Osteocyte (in vitro differentiated cells): ENCODE results near the gene FOLR3. TPM values are rescaled to one million over a fixed set of nuclear protein-coding genes. Genes with fewer than 3 reads are reported as not detected.
"Not testable (repeated sequence)": the region's sequence is repeated elsewhere in the genome, so short reads cannot be mapped to it uniquely, and the experiment has no call there.

ENCODE experiments used
- DNase-seq: peaks from one replicate; pipeline ENCODE4 v3.0.0; 2021; ENCODE audit warnings: mixed read lengths; ENCODE audit not compliant: unreplicated experiment; ENCODE audit errors: extremely low spot score
- H3K27ac Mint-ChIP-seq: one replicate; pipeline ENCODE4 v1.8.0; 2021; ENCODE audit warnings: mild to moderate bottlenecking, mixed read lengths; ENCODE audit not compliant: unreplicated experiment
- H3K27me3 Mint-ChIP-seq: one replicate; pipeline ENCODE4 v1.8.0; 2021; ENCODE audit warnings: mixed read lengths; ENCODE audit not compliant: unreplicated experiment
- H3K36me3 Mint-ChIP-seq: one replicate; pipeline ENCODE4 v1.8.0; 2021; ENCODE audit warnings: mixed read lengths; ENCODE audit not compliant: unreplicated experiment
- H3K4me1 Mint-ChIP-seq: one replicate; pipeline ENCODE4 v1.8.0; 2021; ENCODE audit warnings: mixed read lengths; ENCODE audit not compliant: unreplicated experiment
- H3K4me3 Mint-ChIP-seq: one replicate; pipeline ENCODE4 v1.8.0; 2021; ENCODE audit warnings: mild to moderate bottlenecking, moderate library complexity, mixed read lengths; ENCODE audit not compliant: unreplicated experiment
- H3K9me3 Mint-ChIP-seq: one replicate; pipeline ENCODE4 v1.8.0; 2021; ENCODE audit warnings: mixed read lengths; ENCODE audit not compliant: unreplicated experiment
- long read RNA-seq: library from polyadenylated mRNA; unstranded; transcript quantifications from one replicate; pipeline ENCODE4 v2.0.0, GENCODE V29; 2021
- total RNA-seq: library from RNA; stranded (reverse); gene quantifications from 2 replicates; pipeline ENCODE4 v1.2.1, GENCODE V29; 2021
- TF ChIP-seq, protein P1 (sequence below): fragments of 200-600 bp; sonication (generic); IDR thresholded peaks from 2 replicates; pipeline ENCODE4 v1.5.0; 2021; ENCODE audit warnings: antibody characterized with exemption, mild to moderate bottlenecking, moderate library complexity

Gene FOLR3
- not detected in 2 replicates for total RNA-seq
- long read RNA-seq, result 0 reads

DNA sequence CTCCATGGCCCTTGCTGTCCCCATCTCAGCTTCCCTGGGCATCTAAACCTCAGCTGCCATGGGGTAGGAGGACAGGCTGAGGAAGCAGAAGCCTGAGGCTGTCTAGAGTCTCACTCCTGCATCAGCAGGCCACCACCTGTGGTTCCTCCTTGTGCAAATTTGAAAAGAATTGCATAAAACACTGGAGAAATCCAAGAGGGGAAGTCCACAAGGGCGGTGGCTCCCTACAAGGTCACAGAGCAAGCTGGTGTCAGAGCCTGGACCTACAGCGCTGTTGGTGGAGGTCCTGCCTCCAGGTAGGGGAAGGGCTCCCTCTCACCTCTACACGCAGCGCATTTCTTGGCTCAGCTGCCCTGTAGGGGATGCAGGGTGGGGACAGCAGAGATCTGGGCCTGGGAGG is at the start of gene FOLR3:
Gene FOLR3 (plus strand): TSS at position 253 of the 400 bp plus-strand sequence. CDS start 228 bp downstream, outside the sequence.
- not testable (repeated sequence) for H3K4me1 Mint-ChIP-seq, DNase-seq, H3K9me3 Mint-ChIP-seq, H3K27ac Mint-ChIP-seq, H3K36me3 Mint-ChIP-seq, H3K4me3 Mint-ChIP-seq
- peaks cover 29% of the 10 kb centered on the region for H3K27me3 Mint-ChIP-seq

DNA sequence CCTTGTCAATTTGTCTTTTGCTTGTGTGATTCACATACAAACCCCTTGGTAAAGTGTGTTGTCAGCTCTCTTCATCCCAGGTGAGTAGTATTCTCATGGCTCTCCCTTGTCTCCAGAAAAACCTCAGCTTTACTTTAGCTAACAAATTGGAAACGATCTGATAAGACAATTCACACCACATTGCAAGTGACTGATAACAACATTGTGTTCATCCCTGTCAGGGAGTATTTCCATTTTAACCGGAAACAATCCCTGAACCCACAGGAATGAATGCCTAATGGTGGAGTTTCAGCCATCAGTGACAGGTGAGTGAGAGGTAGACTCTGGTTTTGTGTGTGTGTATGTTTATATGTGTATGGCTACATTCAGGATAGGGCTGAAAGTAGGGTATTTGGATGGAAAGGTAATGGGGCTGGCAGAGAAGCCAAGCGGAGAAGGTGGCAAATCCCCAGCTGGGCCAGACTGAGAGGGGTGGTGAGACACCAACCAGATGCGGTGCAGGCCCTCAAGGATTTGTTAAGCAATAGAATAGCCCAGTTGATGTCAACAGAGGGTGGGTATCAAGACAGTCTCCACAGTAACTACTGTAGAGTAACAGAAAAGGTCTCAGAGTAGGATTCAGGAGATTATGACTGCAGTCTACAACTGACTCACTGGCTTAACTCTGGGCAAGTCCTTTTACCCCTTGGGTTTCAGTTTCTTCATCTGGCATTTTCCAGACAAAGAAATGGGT is 47.3 kb upstream of the FOLR3 start:
- no peak for DNase-seq
- no peaks in the 10 kb centered on the region for H3K27me3 Mint-ChIP-seq
- TF ChIP-seq, protein P1, sequence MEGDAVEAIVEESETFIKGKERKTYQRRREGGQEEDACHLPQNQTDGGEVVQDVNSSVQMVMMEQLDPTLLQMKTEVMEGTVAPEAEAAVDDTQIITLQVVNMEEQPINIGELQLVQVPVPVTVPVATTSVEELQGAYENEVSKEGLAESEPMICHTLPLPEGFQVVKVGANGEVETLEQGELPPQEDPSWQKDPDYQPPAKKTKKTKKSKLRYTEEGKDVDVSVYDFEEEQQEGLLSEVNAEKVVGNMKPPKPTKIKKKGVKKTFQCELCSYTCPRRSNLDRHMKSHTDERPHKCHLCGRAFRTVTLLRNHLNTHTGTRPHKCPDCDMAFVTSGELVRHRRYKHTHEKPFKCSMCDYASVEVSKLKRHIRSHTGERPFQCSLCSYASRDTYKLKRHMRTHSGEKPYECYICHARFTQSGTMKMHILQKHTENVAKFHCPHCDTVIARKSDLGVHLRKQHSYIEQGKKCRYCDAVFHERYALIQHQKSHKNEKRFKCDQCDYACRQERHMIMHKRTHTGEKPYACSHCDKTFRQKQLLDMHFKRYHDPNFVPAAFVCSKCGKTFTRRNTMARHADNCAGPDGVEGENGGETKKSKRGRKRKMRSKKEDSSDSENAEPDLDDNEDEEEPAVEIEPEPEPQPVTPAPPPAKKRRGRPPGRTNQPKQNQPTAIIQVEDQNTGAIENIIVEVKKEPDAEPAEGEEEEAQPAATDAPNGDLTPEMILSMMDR, result no peak
- H3K4me3 Mint-ChIP-seq, result no peak overlapping the region
- no peaks in the 10 kb centered on the region for H3K4me1 Mint-ChIP-seq
- peaks cover 7% of the 10 kb centered on the region for H3K36me3 Mint-ChIP-seq
- no peaks in the 10 kb centered on the region for H3K9me3 Mint-ChIP-seq
- no peak overlapping the region for H3K27ac Mint-ChIP-seq

DNA sequence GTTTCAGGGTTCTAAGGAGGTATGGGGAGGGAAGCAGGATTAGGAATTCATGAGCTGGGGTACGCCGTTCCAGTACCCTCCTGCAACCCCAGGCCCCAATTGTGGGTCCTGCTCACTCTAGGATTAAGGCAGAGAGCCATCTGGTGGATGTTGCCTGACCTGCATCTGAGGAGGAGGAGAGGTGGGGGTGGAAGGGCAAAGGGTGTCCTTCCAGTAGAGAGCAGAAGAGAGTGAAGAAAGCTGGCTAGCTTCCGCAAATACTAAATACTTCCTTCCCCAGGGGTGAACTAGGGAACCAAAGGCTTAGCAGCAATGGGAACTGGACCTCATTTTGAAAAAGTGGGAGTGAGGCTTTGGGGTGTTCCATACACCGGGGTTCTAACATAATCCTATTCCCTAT is 44.2 kb upstream of the FOLR3 start:
- Mint-ChIP-seq H3K36me3 (peaks cover 3% of the 10 kb centered on the region), H3K4me1 (no peaks in the 10 kb centered on the region), H3K27me3 (no peaks in the 10 kb centered on the region), H3K9me3 (no peaks in the 10 kb centered on the region), H3K27ac (peak overlapping the region; percentile 31), H3K4me3 (no peak overlapping the region)
- TF ChIP-seq, protein P1, result peak; percentile 80
- DNase-seq, result no peak

DNA sequence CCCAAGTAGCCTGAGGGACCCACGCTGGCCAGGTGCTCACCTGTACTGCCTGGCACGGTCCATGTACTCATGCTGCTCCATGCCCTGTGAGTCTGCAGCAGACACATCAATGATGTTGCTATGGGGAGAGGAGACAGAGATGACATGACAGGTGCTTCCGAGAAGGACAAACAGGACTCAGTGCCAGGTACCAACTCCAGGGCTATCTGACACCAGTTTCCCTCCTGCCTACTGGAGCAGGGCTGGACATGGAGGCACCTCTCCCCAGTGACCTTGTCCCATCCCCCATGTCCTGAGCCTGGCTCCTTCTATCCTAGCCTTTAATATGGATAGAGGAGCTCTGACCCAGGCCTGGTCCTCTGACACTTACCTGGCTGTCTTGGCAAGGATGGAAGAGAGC is 36.8 kb upstream of the FOLR3 start:
- Mint-ChIP-seq H3K27ac (no peak overlapping the region), H3K4me1 (peaks cover 28% of the 10 kb centered on the region), H3K9me3 (no peaks in the 10 kb centered on the region), H3K27me3 (no peaks in the 10 kb centered on the region), H3K36me3 (peaks cover 22% of the 10 kb centered on the region), H3K4me3 (no peak overlapping the region)
- no peak for DNase-seq
- TF ChIP-seq, protein P1, result no peak

DNA sequence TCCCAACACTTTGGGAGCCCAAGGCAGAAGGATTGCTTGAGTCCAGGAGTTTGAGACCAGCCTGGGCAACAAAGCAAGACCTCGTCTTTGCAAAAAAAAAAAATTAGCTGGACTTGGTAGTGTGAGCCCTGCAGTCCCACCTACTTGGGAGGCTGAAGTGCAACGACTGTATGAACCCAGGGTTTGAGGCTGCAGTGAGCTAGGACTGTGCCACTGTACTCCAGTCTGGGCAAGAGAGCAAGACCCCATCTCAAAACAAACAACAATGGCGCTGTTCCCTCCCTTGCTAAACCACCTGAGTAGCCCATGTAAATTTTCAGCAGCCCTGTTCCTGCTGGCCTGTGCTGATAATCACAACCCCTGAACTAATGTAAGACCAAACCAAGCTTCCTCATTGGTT is 35.5 kb upstream of the FOLR3 start:
- H3K27me3 Mint-ChIP-seq, result no peaks in the 10 kb centered on the region
- TF ChIP-seq, protein P1, result no peak
- H3K4me1 Mint-ChIP-seq, result peaks cover 33% of the 10 kb centered on the region
- DNase-seq, result no peak
- peaks cover 22% of the 10 kb centered on the region for H3K36me3 Mint-ChIP-seq
- H3K9me3 Mint-ChIP-seq, result no peaks in the 10 kb centered on the region
- no peak overlapping the region for H3K27ac Mint-ChIP-seq
- no peak overlapping the region for H3K4me3 Mint-ChIP-seq
